Activated CD4-positive, alpha-beta T cell treated with anti-CD3 and anti-CD28 coated beads, Interleukin-10, Interleukin-2, amounts not matched to agents 100 ng/mL and 50 ng/mL, durations not matched to agents 16 hours and 8 hours (primary cell): ENCODE results near the gene ODAD3.
"Not testable (repeated sequence)": the region's sequence is repeated elsewhere in the genome, so short reads cannot be mapped to it uniquely, and the experiment has no call there.

Experiments used
- DNase-seq: peaks from one replicate; pipeline ENCODE4 v3.0.0-alpha.2; 2020

ODAD3 gene

GRCh38 chr19:11435057-11435832 is at the start of gene ODAD3, which contains the start of gene PRKCSH:
Gene ODAD3, minus strand, starts transcription at chr19:11435121. Its CDS starts 105 bp downstream, at chr19:11435016.
Gene PRKCSH, plus strand, starts transcription at chr19:11435635. Its CDS starts 483 bp downstream, at chr19:11436118.
- DNase-seq: peak; percentile 99

- DNase-seq: no peak
Measured at GRCh38 chr19:11483366-11484111, 48.6 kb upstream of the ODAD3 start.

GRCh38 chr19:11482384-11483050 is 47.6 kb upstream of the ODAD3 start:
- DNase-seq: peak; percentile 94

GRCh38 chr19:11481534-11482383 is 46.8 kb upstream of the ODAD3 start:
- DNase-seq: peak; percentile 90

- no peak for DNase-seq
Measured at GRCh38 chr19:11480715-11481533, 46.0 kb upstream of the ODAD3 start, which contains the start of gene ELAVL3. Gene ELAVL3, minus strand, starts transcription at chr19:11481046. Its CDS starts 438 bp downstream, at chr19:11480608.

- no peak for DNase-seq
Measured at GRCh38 chr19:11479898-11480714, 45.2 kb upstream of the ODAD3 start.

GRCh38 chr19:11479090-11479897 is 44.4 kb upstream of the ODAD3 start:
- DNase-seq: peak; percentile 54

GRCh38 chr19:11478167-11479089 is 43.5 kb upstream of the ODAD3 start:
- no peak for DNase-seq

- no peak for DNase-seq
Measured at GRCh38 chr19:11475861-11476260, 40.9 kb upstream of the ODAD3 start.

GRCh38 chr19:11475343-11475742 is 40.4 kb upstream of the ODAD3 start:
- not testable (repeated sequence) for DNase-seq

GRCh38 chr19:11473725-11474124 is 38.8 kb upstream of the ODAD3 start:
- DNase-seq: no peak

GRCh38 chr19:11468266-11468845 is 33.4 kb upstream of the ODAD3 start:
- DNase-seq: not testable (repeated sequence)

GRCh38 chr19:11465600-11465999 is 30.7 kb upstream of the ODAD3 start:
- no peak for DNase-seq

GRCh38 chr19:11464333-11465265 is 29.7 kb upstream of the ODAD3 start:
- DNase-seq: no peak

GRCh38 chr19:11463391-11463790 is 28.5 kb upstream of the ODAD3 start:
- no peak for DNase-seq

- no peak for DNase-seq
Measured at GRCh38 chr19:11461453-11461852, 26.5 kb upstream of the ODAD3 start.

- no peak for DNase-seq
Measured at GRCh38 chr19:11460207-11460606, 25.3 kb upstream of the ODAD3 start.
